Measurements from ENCODE around the gene DIP2B.

- no peak for TF ChIP-seq EZH2phosphoT487 (IDR thresholded peaks at IDR 0.05; ENCODE audit: insufficient read depth, low read depth)
- no peak for TF ChIP-seq EZH2 (IDR thresholded peaks at IDR 0.05; ENCODE audit: insufficient read depth, poor library complexity, severe bottlenecking)
Observed at GRCh38 chr12:50637870-50638481, 133.2 kb downstream of the DIP2B start.

Data from GM23248 (cell line).